K562 (cell line): ENCODE measurements around the gene COPRS. TPM values are rescaled to one million over a fixed set of nuclear protein-coding genes. Genes with fewer than 3 reads are reported as not detected.
"Not testable (repeated sequence)": the region's sequence is repeated elsewhere in the genome, so short reads cannot be mapped to it uniquely, and the experiment has no call there.

Experiments
- ATAC-seq: fragments of 200-7000 bp; cut with Tn5 transposase; 3 replicates; pipeline ENCODE4 v1.9.1; 2020; ENCODE audit warnings: moderate library complexity
- BruUV-seq: library from RNA; stranded (reverse); fragments of 400-500 nt; replicated peaks from 2 replicates; lab custom pipeline; 2021; lab: Mats Ljungman, UMichigan
- CTCF ChIA-PET: fragments of 300-600 bp; formaldehyde crosslinking; extraction: SDS; loops from one replicate; lab custom pipeline; 2021; ENCODE audit warnings: low intra/inter-chr PET ratio; lab: Yijun Ruan, JAX
- POLR2A ChIA-PET: fragments of 300-600, 350-650 bp; sonication (Branson Sonifier 250); formaldehyde crosslinking; extraction: SDS; loops from one replicate; lab custom pipeline; 2021; ENCODE audit warnings: antibody characterized with exemption, inconsistent platforms; lab: Yijun Ruan, JAX
- DNase-seq, 4 experiments: peaks; one replicate each; pipeline versions ENCODE4 v3.0.0 to v3.0.0-alpha.2; 2011 to 2018; ENCODE audit warnings: low spot score in 3 of 4, mixed read lengths in 3 of 4; ENCODE audit errors: extremely low read depth in 1 of 4
- FAIRE-seq: peaks from 2 replicates; lab custom pipeline; 2011; peaks lifted over from hg19 to GRCh38; lab: Jason Lieb, UNC
- H2AFZ ChIP-seq: 2 replicates; pipeline ENCODE4 v1.6.0; 2011; ENCODE audit warnings: low read depth, low read length, control low read depth, inconsistent platforms
- H3K27ac ChIP-seq: fragments of 200-600 bp; 3 replicates; pipeline ENCODE4 v1.8.0; 2011; ENCODE audit warnings: low read depth, mild to moderate bottlenecking, control low read depth, inconsistent platforms, low read length, moderate library complexity, mixed read lengths; ENCODE audit errors: extremely low read depth
- H3K27me3 ChIP-seq, 2 experiments: fragments of 300-600 bp in 1 of 2; 2 replicates in 1 of 2; 3 replicates in 1 of 2; pipeline versions ENCODE4 v1.6.0 to v1.8.0; 2011; ENCODE audit warnings: inconsistent platforms in 2 of 2, low read length in 2 of 2, mild to moderate bottlenecking in 1 of 2, mixed read lengths in 1 of 2, moderate library complexity in 1 of 2; ENCODE audit not compliant: control insufficient read depth in 2 of 2, insufficient read depth in 2 of 2
- H3K36me3 ChIP-seq: fragments of 300-600 bp; 3 replicates; pipeline ENCODE4 v1.8.0; 2011; ENCODE audit warnings: mild to moderate bottlenecking, low read length, inconsistent platforms; ENCODE audit not compliant: control insufficient read depth, insufficient read depth
- H3K4me1 ChIP-seq, 2 experiments: fragments of 200-600 bp in 1 of 2; replicated peaks in 1 of 2; 2 replicates in 1 of 2; 3 replicates in 1 of 2; pipeline versions ENCODE4 v1.5.1 to v1.8.0; 2011; ENCODE audit warnings: inconsistent platforms in 2 of 2, low read length in 2 of 2, mild to moderate bottlenecking in 1 of 2, mixed read lengths in 1 of 2, moderate library complexity in 1 of 2; ENCODE audit not compliant: control insufficient read depth in 2 of 2, insufficient read depth in 2 of 2
- H3K4me2 ChIP-seq: 2 replicates; pipeline ENCODE4 v1.6.1; 2011; ENCODE audit warnings: low read length, control low read depth, inconsistent platforms, mixed read lengths; ENCODE audit not compliant: insufficient read depth
- H3K4me3 ChIP-seq: fragments of 200-600 bp; sonication (generic), shearing (Covaris generic); 2 replicates; pipeline ENCODE4 v1.5.1; 2016; ENCODE audit warnings: control low read depth, inconsistent platforms
- H3K79me2 ChIP-seq: fragments of 200-600 bp; 3 replicates; pipeline ENCODE4 v1.8.0; 2011; ENCODE audit warnings: low read length, inconsistent platforms; ENCODE audit not compliant: control insufficient read depth, insufficient read depth
- H3K9ac ChIP-seq, 2 experiments: 2 replicates each; pipeline versions ENCODE4 v1.6.0 to v1.6.1; 2011; ENCODE audit warnings: low read depth in 2 of 2, low read length in 2 of 2, control low read depth in 1 of 2, inconsistent platforms in 1 of 2, mild to moderate bottlenecking in 1 of 2, mixed read lengths in 1 of 2; ENCODE audit not compliant: insufficient read depth in 1 of 2
- H3K9me1 ChIP-seq: one replicate; pipeline ENCODE4 v1.6.0; 2011; ENCODE audit warnings: inconsistent platforms, mild to moderate bottlenecking, low read length, moderate library complexity; ENCODE audit not compliant: control insufficient read depth, insufficient read depth
- H3K9me3 ChIP-seq: replicated peaks from 2 replicates; pipeline ENCODE4 v1.5.1; 2011; ENCODE audit warnings: low read depth, low read length, inconsistent platforms; ENCODE audit not compliant: control insufficient read depth, insufficient read depth
- H4K20me1 ChIP-seq: replicated peaks from 2 replicates; pipeline ENCODE4 v1.6.1; 2011; ENCODE audit warnings: low read length, inconsistent platforms, mixed read lengths; ENCODE audit not compliant: control insufficient read depth, insufficient read depth
- ELK3 ChIP-seq: fragments of 450-650 bp; formaldehyde crosslinking; IDR thresholded peaks from 2 replicates; pipeline ENCODE4 v1.4.0; 2020; ENCODE audit warnings: mild to moderate bottlenecking
- NBN ChIP-seq: fragments of 450-650 bp; IDR thresholded peaks from 2 replicates; pipeline ENCODE4 v1.6.1; 2016; ENCODE audit warnings: low read depth, mild to moderate bottlenecking
- PREB ChIP-seq: sonication (generic); formaldehyde crosslinking; IDR thresholded peaks from 2 replicates; pipeline ENCODE4 v1.8.1; 2023; ENCODE audit warnings: mild to moderate bottlenecking, missing genetic modification reagents
- RAD51 ChIP-seq: fragments of 450-650 bp; IDR thresholded peaks from 2 replicates; pipeline ENCODE4 v1.7.1; 2016; ENCODE audit warnings: low read depth, mild to moderate bottlenecking, borderline replicate concordance
- RBM25 ChIP-seq: fragments of 200-400 bp; formaldehyde crosslinking; IDR thresholded peaks from 2 replicates; pipeline ENCODE4 v1.6.1; 2018; ENCODE audit warnings: low read length, low read depth, moderate library complexity; ENCODE audit not compliant: severe bottlenecking
- WGBS: fragments of 100-300 bp; shearing (Covaris generic); methylation state at CpG from one replicate; pipeline ENCODE4 v1.1.6; 2016; ENCODE audit warnings: low coverage, mixed read lengths; ENCODE audit not compliant: insufficient coverage; ENCODE audit errors: missing lambda C conversion rate; 5-methylcytosine and 5-hydroxymethylcytosine counted together
- in situ Hi-C: fragments of 300-500 bp; cut with MboI; formaldehyde crosslinking; loops from 4 replicates; pipeline ENCODE4 v1.15.0; 2018; ENCODE audit warnings: inconsistent platforms, mixed read lengths
- intact Hi-C: fragments of 100-400 bp; cut with micrococcal nuclease; formaldehyde crosslinking; loops from 2 replicates; pipeline ENCODE4 v1.14.2; 2022
- polyA plus RNA-seq, 8 experiments: library from polyadenylated mRNA; depleted of rRNA in 4 of 8; stranded (reverse) in 5 of 8; unstranded in 3 of 8; fragments of >200 nt; fragmentation: Nextera tagmentation in 2 of 8; fragmentation: Illumina TruSeq in 1 of 8; extraction: Ambion mirVana in 2 of 8; extraction: Trizol in 1 of 8; gene quantifications; 2 replicates each; pipeline versions ENCODE4 v1.2.1 to v1.2.3, GENCODE V29; 2011 to 2014; ENCODE audit warnings: inconsistent platforms in 1 of 8, missing spikeins in 1 of 8
- total RNA-seq, 7 experiments: library from RNA; depleted of rRNA in 6 of 7; stranded (reverse); fragments of >200 nt in 6 of 7; fragmentation: Illumina TruSeq in 2 of 7; extraction: Trizol in 2 of 7; gene quantifications; 2 replicates each; pipeline versions ENCODE4 v1.2.1 to v1.2.3, GENCODE V29; 2011 to 2021; ENCODE audit warnings: low replicate concordance in 1 of 7

The COPRS gene
- total and polyA plus RNA-seq, 9 of the 15 experiments (the other 6 are each of a cell fraction or from before 2014, with no cell fraction given), result 11.9 to 102 (median 60.5) TPM

GRCh38 chr17:31811101-31811500 is 47.9 kb downstream of the COPRS start (continued):
- TF ChIP-seq PREB (CRISPR knock-in tag) (no peak), NBN (no peak), ELK3 (CRISPR knock-in tag) (no peak), RBM25 (no peak), RAD51 (no peak)

GRCh38 chr17:31809876-31810275 is 49.2 kb downstream of the COPRS start:
- in situ Hi-C loops, BruUV-seq, FAIRE-seq, intact Hi-C loops, POLR2A ChIA-PET, H3K27me3 ChIP-seq, H3K9ac ChIP-seq, H2AFZ ChIP-seq, ATAC-seq, H3K79me2 ChIP-seq, H3K36me3 ChIP-seq, H3K4me3 ChIP-seq, H3K4me1 ChIP-seq, H3K27ac ChIP-seq, DNase-seq, CTCF ChIA-PET, H3K4me2 ChIP-seq, H3K9me1 ChIP-seq, H3K9me3 ChIP-seq, H4K20me1 ChIP-seq: not testable (repeated sequence)
- under 1% methylated on average over 7 of the region's 7 CpGs for WGBS
